Adrenal gland (tissue), 12 donors: ENCODE measurements around the gene SPRY1. TPM values are rescaled to one million over a fixed set of nuclear protein-coding genes. Genes with fewer than 3 reads are reported as not detected.

ENCODE experiments used
- DNase-seq, 7 donors: peaks; one replicate each; pipeline ENCODE4 v3.0.0-alpha.2; 2019 to 2020
- H3K27ac ChIP-seq, 5 donors: fragments of 200-600 bp; sonication (generic) in 4 of 5; 1 replicate in 3 of 5; 2 replicates in 2 of 5; pipeline versions ENCODE4 v1.5.1 to v1.8.0; 2016 to 2020; ENCODE audit warnings: mild to moderate bottlenecking in 1 of 5
- H3K27me3 ChIP-seq: fragments of 200-600 bp; 2 replicates; pipeline ENCODE4 v1.8.0; 2021
- H3K36me3 ChIP-seq, 2 donors: fragments of 200-600 bp; replicated peaks in 1 of 2; 1 replicate in 1 of 2; 2 replicates in 1 of 2; pipeline versions ENCODE4 v1.5.1 to v1.8.0; 2018 to 2022
- H3K4me1 ChIP-seq, 2 donors: fragments of 200-600 bp; replicated peaks in 1 of 2; 1 replicate in 1 of 2; 2 replicates in 1 of 2; pipeline versions ENCODE4 v1.5.1 to v1.8.0; 2018 to 2021
- H3K4me3 ChIP-seq, 4 donors: fragments of 200-600 bp; sonication (generic) in 3 of 4; one replicate each; pipeline ENCODE4 v1.5.1; 2016 to 2018
- H3K9me3 ChIP-seq, 3 donors: fragments of 200-600 bp; sonication (generic) in 1 of 3; replicated peaks in 1 of 3; 1 replicate in 2 of 3; 2 replicates in 1 of 3; pipeline versions ENCODE4 v1.5.1 to v1.8.0; 2016 to 2021
- POLR2A ChIP-seq, 2 donors: fragments of 450-650 bp; IDR thresholded peaks; one replicate each; pipeline ENCODE4 v1.6.1; 2017; ENCODE audit warnings: antibody characterized with exemption in 2 of 2, mild to moderate bottlenecking in 2 of 2, moderate library complexity in 1 of 2
- WGBS, 4 donors: extraction: QIAGEN DNeasy Blood & Tissue Kit in 2 of 4; methylation state at CpG; one replicate each; pipeline versions ENCODE4 v1.1.5 to v1.1.7; 2013 to 2017; 5-methylcytosine and 5-hydroxymethylcytosine counted together
- intact Hi-C, 2 donors: fragments of 100-400 bp; cut with DNase I; formaldehyde crosslinking; loops; one replicate each; pipeline versions ENCODE4 v1.14.1 to v1.15.0; 2022 to 2023
- polyA plus RNA-seq, 3 donors: library from polyadenylated mRNA; stranded (reverse); fragments of 200-250 nt in 2 of 3; fragments of 350-450 nt in 1 of 3; fragmentation: Illumina TruSeq in 1 of 3; extraction: RNeasy Lipid Tissue Mini Kit (QIAGEN cat#74804) in 1 of 3; gene quantifications; one replicate each; pipeline ENCODE4 v1.2.3, GENCODE V29; 2013 to 2014
- total RNA-seq, 9 donors: library from RNA; depleted of rRNA in 4 of 9; stranded (reverse); fragments of >200 nt in 4 of 9; fragments of 120-200 nt in 1 of 9; fragmentation: NEBNext Ultra II Directional in 1 of 9; extraction: Animal tissue kit (Norgen Biotek cat#: 25700) in 1 of 9; gene quantifications; one replicate each; pipeline versions ENCODE4 v1.1.0 to v1.2.4, GENCODE V29; 2013 to 2023
- TF ChIP-seq, protein P1 (sequence below), 6 experiments: fragments of 450-650 bp in 4 of 6; fragments of 200-600 bp in 2 of 6; sonication (generic) in 1 of 6; IDR thresholded peaks; 1 replicate in 5 of 6; 2 replicates in 1 of 6; pipeline versions ENCODE4 v1.5.1 to v1.8.0; 2016 to 2021; ENCODE audit warnings: antibody characterized with exemption in 6 of 6, mild to moderate bottlenecking in 2 of 6, moderate library complexity in 1 of 6
- donor health status: healthy with polysubstance abuse.
- donor health status: Bipolar disorder and iron deficiency.
- donor health status: DM: yes; HTN: yes; CAD: no.
- donor health status: DM: no; HTN: no; CAD: no.
- donor health status: DM: no; HTN: no; CAD: no.
- donor health status: DM: yes; HTN: yes; CAD: no.

SPRY1 gene
- total and polyA plus RNA-seq, 12 donors: 12.6 to 95.6 (median 57.4) TPM

DNA sequence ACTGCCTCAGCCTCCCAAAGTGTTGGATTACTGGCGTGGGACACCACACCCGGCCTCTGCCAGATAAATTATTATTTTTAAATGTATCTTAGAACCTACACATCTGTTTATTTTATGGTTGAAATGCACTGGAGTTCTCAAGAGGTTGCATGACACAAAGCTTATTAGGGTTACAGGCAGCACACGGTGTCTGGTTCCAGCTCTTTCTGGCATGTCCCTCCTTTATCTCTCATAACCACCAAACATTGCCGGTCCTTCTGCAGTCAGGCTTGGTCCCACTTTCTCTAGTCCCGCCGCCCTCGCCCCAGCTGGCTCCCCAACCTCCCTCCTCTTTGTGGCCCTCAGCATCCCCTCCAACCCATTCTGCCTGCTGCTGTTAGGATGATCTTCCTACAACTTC is 39.7 kb upstream of the SPRY1 start:
- 87 to 93% (median 92%) methylated on average over 7 of the region's 7 CpGs for WGBS, 4 donors
- H3K36me3 ChIP-seq: no peaks in the 10 kb centered on the region
- H3K4me1 ChIP-seq: peaks cover 0 to 7% of the 10 kb centered on the region in 2 donors
- no peaks in the 10 kb centered on the region for H3K9me3 ChIP-seq
- no peaks in the 10 kb centered on the region for H3K27me3 ChIP-seq
- intact Hi-C loops: no loop called here
- no peak overlapping the region for H3K27ac ChIP-seq
- no peak for DNase-seq
- TF ChIP-seq POLR2A (IDR thresholded peaks at IDR 0.05): no peak
- TF ChIP-seq, protein P1, sequence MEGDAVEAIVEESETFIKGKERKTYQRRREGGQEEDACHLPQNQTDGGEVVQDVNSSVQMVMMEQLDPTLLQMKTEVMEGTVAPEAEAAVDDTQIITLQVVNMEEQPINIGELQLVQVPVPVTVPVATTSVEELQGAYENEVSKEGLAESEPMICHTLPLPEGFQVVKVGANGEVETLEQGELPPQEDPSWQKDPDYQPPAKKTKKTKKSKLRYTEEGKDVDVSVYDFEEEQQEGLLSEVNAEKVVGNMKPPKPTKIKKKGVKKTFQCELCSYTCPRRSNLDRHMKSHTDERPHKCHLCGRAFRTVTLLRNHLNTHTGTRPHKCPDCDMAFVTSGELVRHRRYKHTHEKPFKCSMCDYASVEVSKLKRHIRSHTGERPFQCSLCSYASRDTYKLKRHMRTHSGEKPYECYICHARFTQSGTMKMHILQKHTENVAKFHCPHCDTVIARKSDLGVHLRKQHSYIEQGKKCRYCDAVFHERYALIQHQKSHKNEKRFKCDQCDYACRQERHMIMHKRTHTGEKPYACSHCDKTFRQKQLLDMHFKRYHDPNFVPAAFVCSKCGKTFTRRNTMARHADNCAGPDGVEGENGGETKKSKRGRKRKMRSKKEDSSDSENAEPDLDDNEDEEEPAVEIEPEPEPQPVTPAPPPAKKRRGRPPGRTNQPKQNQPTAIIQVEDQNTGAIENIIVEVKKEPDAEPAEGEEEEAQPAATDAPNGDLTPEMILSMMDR (IDR thresholded peaks at IDR 0.05): no peak
- no peak overlapping the region for H3K4me3 ChIP-seq

DNA sequence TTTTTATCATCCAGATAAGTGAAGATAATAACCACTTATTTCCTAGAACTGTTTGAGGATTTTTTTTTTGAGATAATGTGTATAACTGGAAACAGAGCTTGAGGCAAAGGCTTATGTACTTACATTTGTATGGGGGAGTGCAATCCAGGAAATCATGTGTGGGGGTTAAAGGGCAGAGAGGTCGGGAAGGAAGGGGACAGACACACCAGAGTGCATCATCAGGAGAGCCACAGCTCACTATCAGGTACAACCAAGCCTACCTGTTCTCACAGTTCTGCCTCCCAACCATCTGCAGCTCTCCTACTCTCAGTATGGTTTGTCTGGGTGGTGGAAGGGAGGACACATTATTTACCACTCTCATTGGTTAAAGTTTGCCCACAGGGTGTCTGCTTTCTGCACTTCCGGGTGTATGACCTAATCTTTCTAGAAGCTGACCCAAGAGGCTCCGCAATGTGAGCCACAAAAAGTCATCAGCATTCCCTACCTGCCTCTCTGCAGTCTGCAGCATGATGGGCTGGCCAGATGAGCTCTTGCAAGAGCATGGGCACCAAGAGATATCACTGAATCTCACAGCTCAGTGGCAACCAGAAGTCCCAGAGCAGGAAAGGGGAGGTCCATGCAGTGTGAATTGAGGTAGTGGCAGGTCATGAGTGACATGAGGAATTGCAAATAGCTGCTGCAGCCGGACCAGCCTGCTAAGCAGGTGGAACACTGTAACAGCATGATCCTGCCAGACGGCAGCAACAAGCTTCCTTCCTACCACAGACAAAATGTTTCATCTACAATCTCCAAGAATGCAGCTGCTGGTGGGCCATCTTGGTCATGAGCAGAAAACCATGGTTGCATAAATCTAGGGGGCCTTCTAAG is 36.9 kb upstream of the SPRY1 start:
- no peaks in the 10 kb centered on the region for H3K9me3 ChIP-seq
- TF ChIP-seq POLR2A (IDR thresholded peaks at IDR 0.05): no peak
- TF ChIP-seq, protein P1 (IDR thresholded peaks at IDR 0.05): no peak
- H3K27me3 ChIP-seq: no peaks in the 10 kb centered on the region
- intact Hi-C loops: no loop called here
- H3K4me1 ChIP-seq: peaks cover 0 to 7% of the 10 kb centered on the region in 2 donors
- no peak for DNase-seq
- no peak overlapping the region for H3K4me3 ChIP-seq
- no peaks in the 10 kb centered on the region for H3K36me3 ChIP-seq
- H3K27ac ChIP-seq: no peak overlapping the region
- 72 to 81% (median 74%) methylated on average over 5 of the region's 5 CpGs for WGBS, 4 donors

DNA sequence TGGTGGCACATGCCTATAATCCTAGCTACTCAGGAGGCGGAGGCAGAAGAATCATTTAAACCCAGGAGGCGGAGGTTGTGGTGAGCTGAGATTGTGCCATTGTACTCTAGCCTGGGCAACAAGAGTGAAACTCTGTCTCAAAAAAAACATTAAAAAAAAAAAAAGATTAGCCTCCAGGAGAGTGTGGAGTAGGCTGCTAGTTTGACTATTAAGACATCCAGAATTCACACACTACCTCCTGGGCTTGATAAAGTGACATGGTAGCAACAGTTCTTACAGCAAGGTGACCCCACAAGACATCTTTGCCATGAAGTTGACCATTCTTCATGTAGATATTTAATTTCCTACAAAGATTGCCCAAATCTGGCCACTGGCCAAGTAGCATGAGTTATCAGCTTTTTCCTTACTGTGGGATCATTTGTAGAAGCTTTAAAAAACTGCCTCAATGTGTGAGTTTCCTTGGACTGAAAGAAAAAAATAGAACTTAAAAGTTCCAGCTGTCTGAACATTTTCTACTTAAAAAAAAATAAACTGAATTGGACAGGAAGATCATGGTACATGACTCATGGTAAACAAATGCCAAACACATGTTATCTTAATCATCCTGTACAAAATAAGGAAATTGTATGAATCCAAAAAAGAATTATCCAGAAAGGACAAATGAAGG is 35.3 kb upstream of the SPRY1 start:
- WGBS, 4 donors: 90 to 98% (median 96%) methylated on average over 2 of the region's 2 CpGs
- Histone ChIP-seq H3K27me3 (no peaks in the 10 kb centered on the region), H3K4me3 (no peak overlapping the region), H3K27ac (peak overlapping the region in 3 of 5 donors; percentile 8 to 61 (median 38)), H3K4me1 (peaks cover 0 to 7% of the 10 kb centered on the region in 2 donors), H3K9me3 (no peaks in the 10 kb centered on the region), H3K36me3 (no peaks in the 10 kb centered on the region)
- intact Hi-C loops: no loop called here
- peak in 6 of 7 donors; percentile 25 to 64 (median 42) for DNase-seq
- TF ChIP-seq POLR2A (IDR thresholded peaks at IDR 0.05): no peak
- TF ChIP-seq, protein P1 (IDR thresholded peaks at IDR 0.05): no peak

DNA sequence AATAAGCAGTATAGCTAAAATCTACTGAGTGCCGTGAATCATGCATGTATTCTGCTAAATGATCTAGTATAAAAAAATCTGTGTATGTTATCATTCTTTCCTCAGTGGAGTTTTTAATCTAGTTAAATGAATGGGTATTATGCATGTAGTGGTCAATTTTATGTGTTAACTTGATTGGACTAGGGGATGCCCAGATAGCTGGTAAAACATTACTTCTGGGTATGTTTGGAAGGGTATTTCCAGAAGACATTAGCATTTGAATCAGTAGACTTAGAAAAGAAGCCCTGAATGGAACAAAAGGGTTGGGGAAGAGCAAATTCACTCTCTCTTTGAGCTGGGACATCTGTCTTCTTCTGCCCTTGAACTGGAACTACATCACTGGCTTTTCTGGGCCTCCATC is 34.5 kb upstream of the SPRY1 start:
- H3K4me1 ChIP-seq: peaks cover 0 to 7% of the 10 kb centered on the region in 2 donors
- 94 to 100% (median 96%) methylated on average over 1 of the region's 1 CpG for WGBS, 4 donors
- peak overlapping the region in 1 of 5 donors; percentile 38 for H3K27ac ChIP-seq
- no peak for DNase-seq
- H3K4me3 ChIP-seq: no peak overlapping the region
- H3K9me3 ChIP-seq: no peaks in the 10 kb centered on the region
- H3K27me3 ChIP-seq: no peaks in the 10 kb centered on the region
- no peaks in the 10 kb centered on the region for H3K36me3 ChIP-seq
- intact Hi-C loops: no loop called here
- no peak for TF ChIP-seq POLR2A (IDR thresholded peaks at IDR 0.05)
- TF ChIP-seq, protein P1 (IDR thresholded peaks at IDR 0.05): no peak
